ENCODE results near the gene TMEM132C.

DNA sequence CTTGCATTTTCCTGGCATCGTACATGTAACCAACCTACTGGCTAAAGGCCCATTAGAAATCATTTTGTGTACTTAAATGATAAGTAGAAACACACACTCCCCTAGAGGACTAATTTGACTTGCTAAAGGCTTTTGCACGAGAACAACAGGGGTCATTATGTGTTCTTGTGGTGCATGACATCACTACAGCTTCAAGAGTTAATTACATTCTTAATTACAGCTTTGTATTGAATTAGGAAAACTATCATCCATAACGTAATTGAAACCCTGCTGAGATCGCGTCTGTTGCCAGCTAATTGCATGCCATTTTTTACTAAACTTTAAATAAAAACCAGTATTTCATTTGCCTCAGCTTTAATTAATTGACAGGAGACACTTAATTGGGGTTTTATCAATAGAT, 51.4 kb downstream of the TMEM132C start:
- TF ChIP-seq, protein P1, sequence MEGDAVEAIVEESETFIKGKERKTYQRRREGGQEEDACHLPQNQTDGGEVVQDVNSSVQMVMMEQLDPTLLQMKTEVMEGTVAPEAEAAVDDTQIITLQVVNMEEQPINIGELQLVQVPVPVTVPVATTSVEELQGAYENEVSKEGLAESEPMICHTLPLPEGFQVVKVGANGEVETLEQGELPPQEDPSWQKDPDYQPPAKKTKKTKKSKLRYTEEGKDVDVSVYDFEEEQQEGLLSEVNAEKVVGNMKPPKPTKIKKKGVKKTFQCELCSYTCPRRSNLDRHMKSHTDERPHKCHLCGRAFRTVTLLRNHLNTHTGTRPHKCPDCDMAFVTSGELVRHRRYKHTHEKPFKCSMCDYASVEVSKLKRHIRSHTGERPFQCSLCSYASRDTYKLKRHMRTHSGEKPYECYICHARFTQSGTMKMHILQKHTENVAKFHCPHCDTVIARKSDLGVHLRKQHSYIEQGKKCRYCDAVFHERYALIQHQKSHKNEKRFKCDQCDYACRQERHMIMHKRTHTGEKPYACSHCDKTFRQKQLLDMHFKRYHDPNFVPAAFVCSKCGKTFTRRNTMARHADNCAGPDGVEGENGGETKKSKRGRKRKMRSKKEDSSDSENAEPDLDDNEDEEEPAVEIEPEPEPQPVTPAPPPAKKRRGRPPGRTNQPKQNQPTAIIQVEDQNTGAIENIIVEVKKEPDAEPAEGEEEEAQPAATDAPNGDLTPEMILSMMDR (IDR thresholded peaks at IDR 0.05), result no peak
- no peak for TF ChIP-seq ZFX (IDR thresholded peaks at IDR 0.05; ENCODE audit: borderline replicate concordance)
